ENCODE data around the gene CIITA. TPM values are rescaled to one million over a fixed set of nuclear protein-coding genes. Genes with fewer than 3 reads are reported as not detected.

Gene CIITA
- total and polyA plus RNA-seq, 9 of the 15 experiments (the other 6 are each of a cell fraction or from before 2014, with no cell fraction given): 0.01 to 0.20 (median 0.11) TPM; not detected in 4

- TF ChIP-seq ZBTB2 (IDR thresholded peaks at IDR 0.05) (peak; percentile 88), EP300 (IDR thresholded peaks at IDR 0.05; ENCODE audit: low read length) (peak; percentile 96), RAD51 (IDR thresholded peaks at IDR 0.05; ENCODE audit: borderline replicate concordance, low read depth) (peak; percentile 67; the same call in 1 of the 2 replicates), ID3 (CRISPR knock-in tag; IDR thresholded peaks at IDR 0.05) (no peak), ID3 (tag; IDR thresholded peaks at IDR 0.05) (peak; percentile 78), VEZF1 (CRISPR knock-in tag; IDR thresholded peaks at IDR 0.05) (peak; percentile 85), TEAD1 (CRISPR knock-in tag; IDR thresholded peaks at IDR 0.05) (peak in 1 of 2 experiments; percentile 54; a peak in 2 of 4 replicates), MTA3 (IDR thresholded peaks at IDR 0.05; ENCODE audit: borderline replicate concordance) (peak; percentile 93), HNRNPL (IDR thresholded peaks at IDR 0.05; ENCODE audit: low read depth, low read length) (no peak), SMAD4 (CRISPR knock-in tag; conservative IDR thresholded peaks at IDR 0.05) (peak; percentile 97), MECOM (CRISPR knock-in tag; IDR thresholded peaks at IDR 0.05) (peak; percentile 44; the same call in 1 of the 2 replicates), ATF3 (IDR thresholded peaks at IDR 0.05) (0 out of 2 replicates have a peak, but pooled peaks have one; percentile 26), ATF3 (CRISPR knock-in tag; conservative IDR thresholded peaks at IDR 0.05) (no peak), HDAC2 (IDR thresholded peaks at IDR 0.05) (peak; percentile 95), MYC (IDR thresholded peaks at IDR 0.05; ENCODE audit: low read depth, low read length) (peak; percentile 43), MYC (CRISPR knock-in tag; IDR thresholded peaks at IDR 0.05; ENCODE audit: borderline replicate concordance, low read depth) (no peak), RBM14 (IDR thresholded peaks at IDR 0.05; ENCODE audit: borderline replicate concordance, insufficient read depth, low read depth, low read length) (no peak), TFAP4 (CRISPR knock-in tag; IDR thresholded peaks at IDR 0.05; ENCODE audit: borderline replicate concordance) (peak; percentile 82), ZNF551 (CRISPR knock-in tag; IDR thresholded peaks at IDR 0.05) (no peak), TEAD4 (IDR thresholded peaks at IDR 0.05; ENCODE audit: low read length) (peak; percentile 97), TEAD4 (CRISPR knock-in tag; IDR thresholded peaks at IDR 0.05; ENCODE audit: borderline replicate concordance) (no peak), THRB (CRISPR knock-in tag; conservative IDR thresholded peaks at IDR 0.05) (peak; percentile 90)
Observed at GRCh38 chr16:10972108-10972818, 95.3 kb downstream of the CIITA start (continued).
